GM23248 (cell line): ENCODE data around the gene AHRR. TPM values are rescaled to one million over a fixed set of nuclear protein-coding genes. Genes with fewer than 3 reads are reported as not detected.

ENCODE experiments used
- DNase-seq: peaks from one replicate; pipeline ENCODE4 v3.0.0-alpha.2; 2015
- H2AFZ ChIP-seq: fragments of 200-600 bp; sonication (generic); 2 replicates; pipeline ENCODE4 v1.6.1; 2016; ENCODE audit warnings: antibody characterized with exemption
- H3F3A ChIP-seq: fragments of 200-600 bp; sonication (generic); 2 replicates; pipeline ENCODE4 v1.6.1; 2016; ENCODE audit warnings: mild to moderate bottlenecking, antibody characterized with exemption, mixed run types; ENCODE audit not compliant: insufficient read depth
- H3K27ac ChIP-seq: fragments of 200-600 bp; sonication (generic); 2 replicates; pipeline ENCODE4 v1.5.1; 2016; ENCODE audit warnings: mild to moderate bottlenecking
- H3K27me3 ChIP-seq: fragments of 200-600 bp; sonication (generic); replicated peaks from 2 replicates; pipeline ENCODE4 v1.6.1; 2016; ENCODE audit warnings: mild to moderate bottlenecking; ENCODE audit not compliant: insufficient read depth
- H3K36me3 ChIP-seq: fragments of 200-600 bp; sonication (generic); 2 replicates; pipeline ENCODE4 v1.6.1; 2016; ENCODE audit warnings: low read depth, mild to moderate bottlenecking
- H3K4me1 ChIP-seq: fragments of 200-600 bp; sonication (generic); 2 replicates; pipeline ENCODE4 v1.6.1; 2016; ENCODE audit warnings: mild to moderate bottlenecking; ENCODE audit not compliant: insufficient read depth
- H3K4me2 ChIP-seq: fragments of 200-600 bp; sonication (generic); one replicate; pipeline ENCODE4 v1.6.1; 2016; ENCODE audit warnings: mild to moderate bottlenecking; ENCODE audit not compliant: unreplicated experiment
- H3K4me3 ChIP-seq: fragments of 200-600 bp; sonication (generic); 2 replicates; pipeline ENCODE4 v1.5.1; 2016; ENCODE audit warnings: mild to moderate bottlenecking
- H3K79me2 ChIP-seq: fragments of 200-600 bp; sonication (generic); 2 replicates; pipeline ENCODE4 v1.6.1; 2016; ENCODE audit warnings: mild to moderate bottlenecking; ENCODE audit not compliant: insufficient read depth
- H3K9ac ChIP-seq: fragments of 200-600 bp; sonication (generic); 2 replicates; pipeline ENCODE4 v1.6.1; 2016; ENCODE audit warnings: mild to moderate bottlenecking
- H3K9me2 ChIP-seq: fragments of 200-600 bp; sonication (generic); 2 replicates; pipeline ENCODE4 v1.6.1; 2016; ENCODE audit warnings: mixed run types, mild to moderate bottlenecking, moderate library complexity; ENCODE audit not compliant: insufficient read depth
- H3K9me3 ChIP-seq: fragments of 200-600 bp; sonication (generic); one replicate; pipeline ENCODE4 v1.6.1; 2017; ENCODE audit warnings: low read depth
- H4K20me1 ChIP-seq: fragments of 200-600 bp; sonication (generic); 2 replicates; pipeline ENCODE4 v1.6.0; 2016; ENCODE audit not compliant: insufficient read depth
- EZH2 ChIP-seq: fragments of 200-600 bp; sonication (generic); IDR thresholded peaks from 2 replicates; pipeline ENCODE4 v1.6.1; 2018; ENCODE audit warnings: antibody characterized with exemption, mild to moderate bottlenecking; ENCODE audit not compliant: insufficient read depth, poor library complexity, severe bottlenecking
- EZH2phosphoT487 ChIP-seq: fragments of 200-600 bp; sonication (generic); IDR thresholded peaks from 2 replicates; pipeline ENCODE4 v1.6.1; 2018; ENCODE audit warnings: antibody characterized with exemption, moderate library complexity, mild to moderate bottlenecking, low read depth; ENCODE audit not compliant: insufficient read depth
- WGBS, 2 experiments: methylation state at CpG; one replicate each; pipeline ENCODE4 v1.1.6; 2015 to 2017; ENCODE audit warnings: low lambda C conversion rate in 2 of 2, low coverage in 1 of 2; ENCODE audit errors: missing lambda C conversion rate in 2 of 2; 5-methylcytosine and 5-hydroxymethylcytosine counted together
- in situ Hi-C: fragments of 300-500 bp; cut with MboI; formaldehyde crosslinking; loops from 2 replicates; pipeline ENCODE4 v1.15.0; 2020
- polyA plus RNA-seq: library from polyadenylated mRNA; unstranded; fragments of >200 nt; fragmentation: Nextera tagmentation; extraction: Ambion mirVana; gene quantifications from 2 replicates; pipeline ENCODE4 v1.2.1, GENCODE V29; 2016
- total RNA-seq: library from RNA; depleted of rRNA; stranded (reverse); fragments of >200 nt; shearing (Covaris generic); gene quantifications from 2 replicates; pipeline ENCODE4 v1.2.3, GENCODE V29; 2014

Gene AHRR
- total and polyA plus RNA-seq, 2 experiments from 2014 or later = 13.2 to 33.7 TPM

DNA sequence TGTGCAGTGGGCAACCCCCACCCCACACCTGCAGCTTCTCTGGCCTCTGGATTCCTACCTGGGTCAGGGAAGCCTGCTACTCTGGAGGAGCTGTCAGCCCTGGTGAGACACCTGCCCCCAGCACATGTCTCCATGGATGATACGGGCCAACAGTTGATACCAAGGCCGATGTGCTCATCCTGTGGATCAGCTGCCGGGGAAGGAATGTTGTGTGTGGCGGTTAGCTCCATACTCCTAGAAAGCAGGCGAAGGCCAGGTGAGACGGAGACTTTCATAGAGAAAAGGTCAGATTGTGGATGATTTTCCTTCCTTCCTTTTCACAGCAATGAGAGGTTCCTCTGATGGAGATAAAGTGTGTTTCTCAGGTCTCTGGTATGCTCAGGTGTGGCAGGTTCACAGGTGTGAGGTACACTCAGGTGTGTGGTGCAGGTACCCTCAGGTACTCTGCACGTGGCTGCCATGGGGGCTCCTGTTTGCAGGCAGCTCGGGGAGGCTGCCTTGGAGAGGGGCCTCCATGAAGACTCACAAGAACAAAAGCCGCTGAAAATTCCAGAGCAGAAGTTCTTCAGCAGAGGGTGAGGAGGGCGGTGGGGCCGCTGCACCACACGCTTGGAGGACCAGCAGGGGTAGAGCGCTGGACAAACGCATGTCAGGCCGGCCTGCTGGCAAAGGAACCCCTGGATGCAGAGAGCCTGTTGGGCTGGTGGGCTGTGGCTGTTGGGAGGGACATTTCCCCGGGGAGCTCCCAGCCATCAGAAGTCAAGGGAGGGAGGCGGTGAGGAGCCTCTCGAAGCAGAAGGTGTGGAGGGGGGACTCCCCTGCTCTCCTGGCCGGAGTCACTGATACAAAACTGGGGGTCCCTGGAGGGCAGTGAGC lies 5.1 kb upstream of the AHRR start:
- H4K20me1 ChIP-seq = no peaks in the 10 kb centered on the region
- H3K4me2 ChIP-seq = no peak overlapping the region
- H3K9me2 ChIP-seq = no peaks in the 10 kb centered on the region
- H3K27ac ChIP-seq = no peak overlapping the region
- H3K9me3 ChIP-seq = no peaks in the 10 kb centered on the region
- peaks cover 26% of the 10 kb centered on the region for H3K79me2 ChIP-seq
- H3K4me1 ChIP-seq = peaks cover 14% of the 10 kb centered on the region
- H3F3A ChIP-seq = 0 out of 2 replicates have a peak, but pooled peaks cover 4% of the 10 kb centered on the region
- DNase-seq = no peak
- TF ChIP-seq EZH2 (no peak), EZH2phosphoT487 (no peak)
- H3K9ac ChIP-seq = no peak overlapping the region
- no peaks in the 10 kb centered on the region for H3K27me3 ChIP-seq
- H3K36me3 ChIP-seq = peaks cover 5% of the 10 kb centered on the region; the same call in 1 of the 2 replicates
- no peak overlapping the region for H3K4me3 ChIP-seq
- WGBS, 2 experiments = 82% methylated on average over 19 of the region's 19 CpGs
- H2AFZ ChIP-seq = no peak overlapping the region
- in situ Hi-C loops = loop anchor here (10.0 kb wide), 1 partner anchor 118 kb away; no protein-coding TSS in a partner anchor

DNA sequence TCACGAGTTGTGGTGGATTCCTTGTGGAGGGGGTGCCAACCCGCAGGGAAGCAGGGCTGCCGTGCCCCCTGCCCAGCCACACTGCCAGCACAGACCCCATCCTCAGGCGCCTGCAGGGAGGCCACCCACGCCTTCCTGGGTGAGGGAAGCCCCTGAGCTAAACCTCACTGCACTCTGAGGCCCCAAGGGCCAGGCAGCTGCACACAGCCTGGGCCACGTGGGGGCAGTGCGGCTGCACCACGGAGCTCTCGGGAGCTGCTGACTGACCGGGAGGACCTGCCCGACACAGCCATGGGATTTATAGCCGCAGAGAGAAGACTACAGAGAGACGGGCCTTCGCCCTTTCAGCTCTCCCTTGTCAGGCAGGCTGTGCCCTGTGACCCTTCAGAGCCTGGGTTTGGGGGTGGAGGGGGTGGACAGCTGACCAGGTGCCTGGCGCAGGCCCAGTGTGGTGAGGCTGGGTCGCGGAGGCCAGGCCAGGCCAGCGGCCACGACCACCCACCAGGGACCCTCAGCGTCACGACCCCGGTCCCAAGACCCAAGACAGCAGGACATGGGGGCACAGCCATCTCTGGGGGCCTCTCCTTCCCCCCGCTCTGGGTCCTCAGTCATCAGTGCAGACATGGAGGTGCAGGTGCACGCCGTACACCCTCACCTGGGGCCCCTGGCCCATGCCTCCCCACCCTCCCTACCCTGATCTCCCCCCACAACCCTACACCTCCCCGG lies 4.3 kb upstream of the AHRR start:
- Histone ChIP-seq H3K9ac (no peak overlapping the region), H3K4me1 (peaks cover 14% of the 10 kb centered on the region), H3K27me3 (no peaks in the 10 kb centered on the region), H3K27ac (no peak overlapping the region), H4K20me1 (no peaks in the 10 kb centered on the region), H3K4me3 (no peak overlapping the region), H3K36me3 (peaks cover 5% of the 10 kb centered on the region; the same call in 1 of the 2 replicates), H3K9me2 (no peaks in the 10 kb centered on the region), H3F3A (0 out of 2 replicates have a peak, but pooled peaks cover 4% of the 10 kb centered on the region), H2AFZ (no peak overlapping the region), H3K4me2 (no peak overlapping the region), H3K9me3 (no peaks in the 10 kb centered on the region), H3K79me2 (peaks cover 25% of the 10 kb centered on the region)
- TF ChIP-seq EZH2 = no peak
- TF ChIP-seq EZH2phosphoT487 = no peak
- 29 to 37% methylated on average over 16 to 26 of the region's 26 CpGs for WGBS, 2 experiments
- DNase-seq = peak; percentile 89
- in situ Hi-C loops = loop anchor here (10.0 kb wide), 1 partner anchor 118 kb away; no protein-coding TSS in a partner anchor

DNA sequence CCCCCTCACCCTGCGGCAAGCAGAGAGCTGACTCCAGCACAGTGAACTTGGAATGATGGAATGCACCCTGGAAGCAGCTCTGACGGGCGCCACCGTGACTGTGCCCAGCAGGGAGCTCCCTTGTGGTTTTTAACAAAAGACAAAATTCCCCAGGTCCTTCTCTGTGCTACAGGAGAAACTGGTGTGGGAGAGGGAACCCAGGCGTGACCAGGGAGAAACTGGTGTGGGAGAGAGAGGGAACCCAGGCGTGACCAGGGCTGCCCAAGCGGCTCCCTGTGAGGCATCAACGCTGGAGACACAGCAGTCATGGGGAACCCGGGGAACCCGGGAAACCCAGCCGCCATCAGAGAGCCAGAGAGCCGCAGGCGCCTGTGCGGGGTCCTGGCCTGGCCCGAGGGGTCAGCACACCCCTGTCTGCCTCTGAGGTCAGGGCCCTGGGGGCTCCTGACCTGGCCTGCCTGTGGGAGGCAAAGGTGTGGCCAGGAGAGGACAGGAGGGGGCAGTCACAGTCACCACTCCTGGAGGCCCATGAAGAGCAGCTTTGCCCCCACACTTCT lies 3.1 kb upstream of the AHRR start:
- peak; percentile 84 for DNase-seq
- Histone ChIP-seq H3K27me3 (no peaks in the 10 kb centered on the region), H4K20me1 (no peaks in the 10 kb centered on the region), H3F3A (0 out of 2 replicates have a peak, but pooled peaks cover 4% of the 10 kb centered on the region), H3K4me3 (no peak overlapping the region), H3K9ac (peak overlapping the region; percentile 49), H3K79me2 (peaks cover 26% of the 10 kb centered on the region), H3K27ac (peak overlapping the region; percentile 55), H3K4me1 (peaks cover 14% of the 10 kb centered on the region), H3K4me2 (peak overlapping the region; percentile 24), H2AFZ (no peak overlapping the region), H3K9me3 (no peaks in the 10 kb centered on the region), H3K36me3 (peaks cover 5% of the 10 kb centered on the region; the same call in 1 of the 2 replicates), H3K9me2 (no peaks in the 10 kb centered on the region)
- in situ Hi-C loops = loop anchor here (10.0 kb wide), 1 partner anchor 116 kb away; no protein-coding TSS in a partner anchor
- TF ChIP-seq EZH2 (no peak), EZH2phosphoT487 (no peak)
- WGBS, 2 experiments = 34 to 37% methylated on average over 15 of the region's 15 CpGs
